Stimulated activated CD4-positive, alpha-beta T cell treated with anti-CD3 and anti-CD28 coated beads, Interleukin-12 subunit alpha, Interleukin-12 subunit beta, amount 100 ng/mL, for 48 hours (primary cell): ENCODE measurements around the gene ACP2.

Experiments
- DNase-seq, 3 donors: peaks; one replicate each; pipeline ENCODE4 v3.0.0-alpha.2; 2020; ENCODE audit warnings: low read depth in 2 of 3, low spot score in 1 of 3

Gene ACP2

DNA sequence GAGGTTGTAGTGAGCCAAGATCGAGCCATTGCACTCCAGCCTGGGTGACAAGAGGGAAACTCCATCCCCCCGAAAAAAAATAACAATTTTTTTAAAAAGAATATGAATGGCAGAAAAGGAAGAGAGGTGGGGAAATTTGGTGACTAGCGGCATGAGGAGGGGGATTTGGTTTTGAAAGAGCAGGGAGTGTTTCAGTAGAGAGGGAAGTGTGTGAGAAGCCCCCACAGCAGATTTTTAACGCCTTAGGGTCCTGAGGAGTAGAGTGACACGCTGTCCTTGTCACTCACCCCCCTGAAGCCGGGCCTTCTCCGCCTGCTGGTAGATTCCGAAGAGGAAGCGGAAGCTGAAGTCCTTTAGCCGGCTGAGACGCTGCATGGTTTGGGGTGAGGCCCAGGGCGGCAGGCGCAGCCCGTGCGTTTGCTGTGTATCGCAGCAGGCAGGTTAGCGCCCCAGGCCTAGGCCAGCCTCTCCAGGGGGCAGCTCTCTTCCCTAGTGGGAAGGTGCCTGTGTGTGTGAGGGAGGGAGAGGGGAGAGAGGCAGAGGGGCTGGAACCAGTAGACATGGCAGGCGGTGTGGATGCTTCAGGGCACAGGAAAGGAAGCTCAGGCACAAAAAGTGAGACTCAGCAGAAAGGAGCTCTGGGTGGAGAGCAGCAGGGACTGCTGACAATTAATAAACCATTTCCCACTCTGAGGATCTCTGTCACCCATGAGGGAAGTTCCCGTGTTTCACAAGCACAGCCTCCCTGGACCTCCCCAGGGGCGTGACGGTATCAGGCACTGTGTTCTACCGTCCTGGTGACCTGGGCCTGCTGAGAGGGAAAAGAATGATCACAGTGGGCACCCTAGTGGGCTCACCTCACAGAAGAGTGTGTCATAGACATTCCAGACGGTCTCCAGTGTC is 3.9 kb downstream of the ACP2 start:
- DNase-seq: no peak

- DNase-seq: no peak
Measured at GRCh38 chr11:47243454-47243853, 5.2 kb downstream of the ACP2 start.

GRCh38 chr11:47242596-47243192 is 5.9 kb downstream of the ACP2 start:
- no peak for DNase-seq

GRCh38 chr11:47241841-47242301 is 6.7 kb downstream of the ACP2 start:
- no peak for DNase-seq

DNA sequence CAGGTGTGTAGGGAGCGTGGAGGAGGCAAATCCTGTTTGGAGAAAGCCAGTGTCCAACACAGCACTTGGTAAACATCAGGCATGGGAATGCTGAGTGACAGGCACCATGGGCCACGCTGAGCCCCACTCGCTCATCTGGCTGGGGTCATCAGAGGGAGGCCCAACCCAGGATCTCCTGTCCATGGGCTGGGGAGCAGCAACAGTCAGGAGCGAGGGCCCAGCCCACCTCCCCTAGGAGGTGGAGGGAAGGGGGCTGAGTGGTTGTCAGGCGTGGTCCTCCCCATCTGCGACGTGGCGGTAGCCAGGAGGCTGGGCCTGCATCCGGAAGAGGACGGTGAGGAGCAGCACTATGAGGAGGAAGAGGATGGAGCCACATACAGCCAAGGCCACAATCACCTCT is 8.8 kb downstream of the ACP2 start:
- DNase-seq: no peak

DNA sequence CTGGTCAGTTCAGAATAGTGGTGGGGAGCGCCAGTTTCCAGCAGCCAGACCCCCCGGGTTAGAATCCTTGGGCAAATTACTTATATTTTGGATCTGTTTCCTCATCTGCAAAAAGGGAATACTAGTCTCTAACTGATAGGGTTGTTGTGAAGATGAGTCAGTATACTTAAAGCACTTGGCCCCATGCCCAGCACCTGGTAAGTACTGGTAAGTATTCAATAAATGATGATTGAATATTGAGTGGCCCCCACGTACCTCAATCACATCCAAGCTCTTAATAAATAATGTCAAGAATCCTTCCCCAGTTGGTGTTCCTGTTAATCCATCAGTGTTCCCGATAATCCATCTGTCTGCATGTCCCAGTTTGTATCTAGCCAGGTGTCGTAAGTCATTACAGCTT is 12.1 kb downstream of the ACP2 start:
- no peak for DNase-seq

DNA sequence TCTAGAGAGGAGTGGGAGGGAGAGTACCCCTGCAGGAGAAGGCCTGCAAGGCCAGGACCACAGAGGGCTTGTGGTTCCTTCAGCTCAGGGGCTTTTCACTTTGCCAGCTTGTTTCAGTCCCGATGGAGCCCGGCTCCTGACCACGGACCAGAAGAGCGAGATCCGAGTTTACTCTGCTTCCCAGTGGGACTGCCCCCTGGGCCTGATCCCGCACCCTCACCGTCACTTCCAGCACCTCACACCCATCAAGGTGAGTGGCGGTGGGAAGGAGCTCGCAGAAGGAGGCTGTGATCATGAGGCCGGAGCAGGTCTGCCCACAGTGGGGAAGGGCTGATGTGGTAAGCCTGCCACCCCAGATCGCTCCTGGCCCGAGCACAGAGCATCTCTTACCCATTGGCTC is 13.5 kb downstream of the ACP2 start:
- DNase-seq: no peak

DNA sequence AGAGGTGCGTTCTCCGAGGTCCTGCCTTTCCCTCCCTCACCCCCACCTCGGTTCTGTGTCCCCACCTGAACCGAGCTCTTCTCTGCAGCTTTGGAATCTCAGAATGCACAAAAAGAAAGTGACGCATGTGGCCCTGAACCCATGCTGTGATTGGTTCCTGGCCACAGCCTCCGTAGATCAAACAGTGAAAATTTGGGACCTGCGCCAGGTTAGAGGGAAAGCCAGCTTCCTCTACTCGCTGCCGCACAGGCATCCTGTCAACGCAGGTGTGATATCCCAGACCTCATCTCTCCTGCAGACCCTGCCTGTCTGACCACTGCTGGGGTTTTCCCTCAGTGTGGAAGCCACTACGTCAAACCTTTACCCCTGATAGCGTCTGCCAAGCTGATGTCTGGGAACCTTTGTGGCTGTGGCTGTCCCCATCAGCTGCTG is 13.9 kb downstream of the ACP2 start:
- no peak for DNase-seq

DNA sequence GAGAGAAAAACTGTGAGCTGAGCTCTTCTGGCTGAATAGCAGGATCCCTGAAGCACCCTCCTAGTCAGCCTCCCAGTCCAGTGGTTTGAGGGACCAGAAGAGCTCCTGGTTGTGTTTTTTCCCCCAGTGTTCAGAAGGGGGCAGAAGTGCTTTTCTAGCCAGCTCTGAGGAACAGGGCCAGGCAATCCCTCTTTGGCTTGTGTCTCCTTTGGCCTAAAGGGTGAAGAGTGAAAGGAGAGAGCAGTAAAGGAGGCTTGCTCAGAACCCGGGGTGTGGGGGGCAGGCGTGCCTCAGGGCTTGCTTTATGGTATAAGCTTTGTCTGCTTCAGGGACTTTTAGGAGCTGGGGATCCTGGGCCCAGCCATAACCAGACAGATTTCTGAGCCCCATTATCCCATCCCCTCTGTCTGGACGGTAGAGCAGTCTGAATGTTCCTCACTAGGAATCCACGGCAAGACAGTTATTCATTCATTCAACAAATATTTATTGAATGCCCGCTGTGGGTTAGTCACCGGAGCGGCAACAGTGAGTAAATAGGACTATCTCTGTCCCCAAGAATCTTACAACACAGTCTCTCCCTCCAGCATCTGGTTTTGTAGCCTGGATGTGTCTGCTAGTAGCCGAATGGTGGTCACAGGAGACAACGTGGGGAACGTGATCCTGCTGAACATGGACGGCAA is 14.5 kb downstream of the ACP2 start:
- DNase-seq: no peak

DNA sequence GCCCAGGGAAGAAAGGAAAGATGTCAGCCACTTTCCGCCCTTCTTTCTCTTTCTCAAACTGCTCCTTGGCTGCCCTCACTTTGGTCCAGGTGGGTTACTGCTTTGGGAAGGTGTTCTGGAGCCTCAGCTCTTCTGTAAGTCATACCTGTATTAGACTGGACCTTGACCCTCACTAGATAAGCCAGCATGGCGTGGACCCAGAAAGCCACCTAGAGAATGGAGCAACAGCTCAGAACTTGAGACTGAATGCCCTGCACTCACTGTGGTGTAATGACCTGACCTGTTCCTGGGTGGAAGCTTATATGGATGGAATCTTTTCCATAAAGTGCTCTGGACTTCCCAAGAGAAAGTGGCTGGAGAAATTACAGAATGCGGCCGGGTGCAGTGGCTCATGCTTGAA is 15.6 kb downstream of the ACP2 start:
- DNase-seq: no peak

DNA sequence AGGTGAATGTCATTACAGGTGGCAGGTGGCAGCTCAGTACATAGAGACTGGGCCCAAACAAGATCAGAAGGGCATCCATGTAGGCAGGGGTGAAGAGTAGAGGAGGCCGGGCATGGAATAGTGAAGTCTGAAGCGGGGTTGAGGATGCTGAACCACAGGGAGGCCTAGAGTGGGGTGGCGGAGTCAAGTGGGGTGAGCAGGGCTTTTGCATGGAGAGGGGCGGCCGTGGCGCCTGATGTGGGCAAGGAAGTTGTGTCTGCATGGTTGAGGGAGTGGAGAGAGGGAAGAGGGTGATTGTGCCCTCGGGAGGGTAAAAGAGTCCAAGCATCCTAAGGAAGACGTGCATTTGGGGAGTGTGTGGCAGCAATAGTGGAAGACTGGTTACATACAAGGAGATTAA is 19.5 kb downstream of the ACP2 start:
- DNase-seq: no peak

- DNase-seq: no peak
Measured at GRCh38 chr11:47225552-47226400, 22.8 kb downstream of the ACP2 start.

- no peak for DNase-seq
Measured at GRCh38 chr11:47222696-47223095, 25.9 kb downstream of the ACP2 start.

GRCh38 chr11:47220401-47220821 is 28.2 kb downstream of the ACP2 start:
- DNase-seq: no peak

- peak; percentile 54 to 65 (median 58) for DNase-seq
Measured at GRCh38 chr11:47216121-47216798, 32.4 kb downstream of the ACP2 start.

DNA sequence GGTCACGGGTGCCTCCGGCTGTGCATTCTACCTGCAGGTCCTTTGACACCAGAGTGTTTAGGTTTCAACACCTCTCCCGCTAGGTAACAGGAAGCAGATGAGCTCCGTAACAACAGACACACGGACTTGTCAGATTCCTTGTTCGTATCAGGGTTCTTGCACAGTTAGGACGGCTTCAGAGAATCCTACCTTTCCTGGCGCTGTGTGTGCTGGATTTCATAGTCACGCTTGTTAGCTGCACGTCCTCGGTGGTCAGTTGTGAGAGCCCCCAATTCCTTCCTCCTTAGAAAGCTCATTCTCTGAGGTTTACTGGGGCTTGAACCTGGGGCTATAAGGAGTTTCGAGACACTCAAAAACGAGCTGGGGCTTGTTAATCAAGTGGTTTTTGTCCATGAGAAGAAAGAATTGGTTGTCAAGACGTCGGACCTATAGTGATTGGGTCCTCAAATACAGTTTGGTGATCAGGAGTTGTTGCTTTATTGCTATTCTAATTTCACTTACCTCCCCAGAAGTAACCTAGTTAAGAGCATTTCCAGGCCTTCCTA is 33.2 kb downstream of the ACP2 start:
- no peak for DNase-seq

GRCh38 chr11:47213950-47214565 is 34.6 kb downstream of the ACP2 start:
- DNase-seq: peak; percentile 74 to 85 (median 81)

GRCh38 chr11:47212938-47213337 is 35.7 kb downstream of the ACP2 start:
- DNase-seq: no peak

DNA sequence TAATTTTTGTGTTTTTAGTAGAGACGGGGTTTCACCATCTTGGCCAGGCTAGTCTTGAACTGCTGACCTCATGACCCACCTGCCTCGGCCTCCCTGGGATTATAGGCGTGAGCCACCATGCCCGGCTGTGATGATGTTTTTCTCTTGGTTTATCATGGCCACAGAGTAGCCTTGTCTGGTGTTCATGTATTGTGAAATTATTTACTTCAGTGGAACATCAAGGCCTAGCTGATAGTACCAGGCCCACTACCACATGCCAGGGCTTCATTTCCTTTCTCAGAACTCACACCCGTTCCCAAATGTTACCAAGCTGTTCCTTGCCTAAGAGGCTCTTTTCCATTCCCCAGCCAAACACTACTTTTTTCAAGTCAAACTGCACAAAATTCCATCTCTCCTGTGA is 40.0 kb downstream of the ACP2 start:
- no peak for DNase-seq
